ENCODE measurements around the gene ARHGEF38.

ARHGEF38 gene

GRCh38 chr4:105650190-105650589 is 97.8 kb downstream of the ARHGEF38 start:
- Mint-ChIP-seq H3K27ac (peak overlapping the region in 2 of 3 experiments; percentile 16 to 18), H3K27me3 (ENCODE audit: low read depth) (no peaks in the 10 kb centered on the region), H3K4me3 (no peak overlapping the region), H3K9me3 (no peaks in the 10 kb centered on the region), H3K4me1 (peaks cover 34% of the 10 kb centered on the region), H3K36me3 (ENCODE audit: low read depth) (no peaks in the 10 kb centered on the region)
- TF ChIP-seq CTCF (IDR thresholded peaks at IDR 0.05; ENCODE audit: unreplicated experiment in 3 of 3) = no peak

GRCh38 chr4:105651884-105652283 is 99.5 kb downstream of the ARHGEF38 start:
- Mint-ChIP-seq H3K4me1 (peaks cover 34% of the 10 kb centered on the region), H3K4me3 (peak overlapping the region in 1 of 3 experiments; percentile 3), H3K9me3 (no peaks in the 10 kb centered on the region), H3K36me3 (ENCODE audit: low read depth) (no peaks in the 10 kb centered on the region), H3K27me3 (ENCODE audit: low read depth) (no peaks in the 10 kb centered on the region), H3K27ac (peak overlapping the region; percentile 23 to 74 (median 42))
- TF ChIP-seq CTCF (IDR thresholded peaks at IDR 0.05; ENCODE audit: unreplicated experiment in 3 of 3) = no peak

GRCh38 chr4:105652286-105652888 is 100.0 kb downstream of the ARHGEF38 start:
- Mint-ChIP-seq H3K9me3 (no peaks in the 10 kb centered on the region), H3K27ac (peak overlapping the region; percentile 23 to 74 (median 42)), H3K4me1 (peaks cover 34% of the 10 kb centered on the region), H3K36me3 (ENCODE audit: low read depth) (no peaks in the 10 kb centered on the region), H3K27me3 (ENCODE audit: low read depth) (no peaks in the 10 kb centered on the region), H3K4me3 (peak overlapping the region in 1 of 3 experiments; percentile 3)
- no peak for TF ChIP-seq CTCF (IDR thresholded peaks at IDR 0.05; ENCODE audit: unreplicated experiment in 3 of 3)

- H3K27ac Mint-ChIP-seq = no peak overlapping the region
These were observed 104.8 kb downstream of the ARHGEF38 start for GRCh38 chr4:105657117-105657765.

GRCh38 chr4:105659190-105659589 is 106.8 kb downstream of the ARHGEF38 start:
- no peaks in the 10 kb centered on the region for H3K9me3 Mint-ChIP-seq
- no peaks in the 10 kb centered on the region for H3K36me3 Mint-ChIP-seq (ENCODE audit: low read depth)
- H3K4me1 Mint-ChIP-seq = peaks cover 8% of the 10 kb centered on the region
- TF ChIP-seq CTCF (IDR thresholded peaks at IDR 0.05; ENCODE audit: unreplicated experiment in 3 of 3) = no peak
- H3K4me3 Mint-ChIP-seq = no peak overlapping the region
- H3K27ac Mint-ChIP-seq = no peak overlapping the region
- H3K27me3 Mint-ChIP-seq (ENCODE audit: low read depth) = no peaks in the 10 kb centered on the region

More at GRCh38 chr4:105657117-105657765, 104.8 kb downstream of the ARHGEF38 start:
- H3K27me3 Mint-ChIP-seq (ENCODE audit: low read depth) = no peaks in the 10 kb centered on the region
- no peaks in the 10 kb centered on the region for H3K9me3 Mint-ChIP-seq
- no peak overlapping the region for H3K4me3 Mint-ChIP-seq
- H3K36me3 Mint-ChIP-seq (ENCODE audit: low read depth) = no peaks in the 10 kb centered on the region
- TF ChIP-seq CTCF (IDR thresholded peaks at IDR 0.05; ENCODE audit: unreplicated experiment in 3 of 3) = no peak
- peaks cover 12% of the 10 kb centered on the region for H3K4me1 Mint-ChIP-seq

- Mint-ChIP-seq H3K36me3 (ENCODE audit: low read depth) (no peaks in the 10 kb centered on the region), H3K9me3 (no peaks in the 10 kb centered on the region), H3K4me1 (no peaks in the 10 kb centered on the region), H3K27ac (no peak overlapping the region), H3K27me3 (ENCODE audit: low read depth) (no peaks in the 10 kb centered on the region), H3K4me3 (no peak overlapping the region)
- no peak for TF ChIP-seq CTCF (IDR thresholded peaks at IDR 0.05; ENCODE audit: unreplicated experiment in 3 of 3)
These were observed 108.6 kb downstream of the ARHGEF38 start for GRCh38 chr4:105661028-105661427.

All from nephron (organoid).